ENCODE results near the gene DOCK1.
"Not testable (repeated sequence)": the region's sequence is repeated elsewhere in the genome, so short reads cannot be mapped to it uniquely, and the experiment has no call there.

DOCK1 gene

DNA sequence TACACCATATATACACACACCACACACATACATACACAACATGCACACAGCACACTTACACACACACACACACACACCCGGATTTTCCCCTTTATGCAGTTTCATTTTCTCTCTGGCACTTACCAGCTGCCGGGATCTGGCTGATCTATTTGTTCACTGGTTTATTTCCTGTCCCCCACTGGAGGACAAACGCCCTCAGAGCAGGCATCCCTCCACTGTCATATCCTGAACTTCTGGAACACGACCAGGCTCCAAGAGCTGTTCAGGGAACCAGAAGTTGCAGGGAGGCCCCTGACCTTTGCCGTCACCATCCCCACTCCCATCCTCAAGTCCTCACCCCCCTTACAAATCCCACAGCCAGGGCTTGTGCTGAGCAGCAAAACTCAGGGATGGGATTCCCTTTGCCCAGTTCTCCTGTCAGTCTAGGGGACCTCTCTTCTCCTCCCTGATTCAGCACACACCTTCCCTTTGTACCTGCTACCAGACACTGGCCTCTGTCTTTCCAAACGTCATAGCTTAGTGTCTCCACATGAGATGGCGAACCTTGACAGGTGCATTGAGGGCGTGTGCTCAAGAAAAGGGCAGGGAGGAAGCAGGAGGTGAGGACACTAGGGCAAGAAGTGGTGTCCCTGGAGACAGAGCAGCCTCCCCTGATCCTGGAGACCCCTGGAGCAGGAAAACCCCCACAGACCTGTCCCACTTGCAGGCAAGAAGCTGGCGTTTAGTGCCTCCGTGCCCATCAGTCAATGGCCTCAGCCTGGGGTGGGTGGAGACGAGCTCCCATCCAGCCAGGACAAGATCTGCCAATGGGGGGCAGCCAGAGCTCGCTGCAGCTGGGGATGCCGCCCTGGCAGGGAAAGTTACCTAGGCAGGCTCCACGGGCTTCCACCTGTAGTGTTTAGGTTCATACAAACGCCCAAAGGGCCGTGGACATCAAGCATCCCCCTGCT, 12.7 kb upstream of the DOCK1 start:
- Histone ChIP-seq H3K4me1 (no peaks in the 10 kb centered on the region), H3K4me3 (no peak overlapping the region), H3K36me3 (replicated peaks) (no peaks in the 10 kb centered on the region), H3K27me3 (ENCODE audit: low read depth) (no peaks in the 10 kb centered on the region), H3K9me3 (no peaks in the 10 kb centered on the region)
- in situ Hi-C loops (cut with MboI; ENCODE audit: low sequenced_read_pairs) = no loop called here
- no peak for DNase-seq (ENCODE audit: low spot score in 2 of 2)

DNA sequence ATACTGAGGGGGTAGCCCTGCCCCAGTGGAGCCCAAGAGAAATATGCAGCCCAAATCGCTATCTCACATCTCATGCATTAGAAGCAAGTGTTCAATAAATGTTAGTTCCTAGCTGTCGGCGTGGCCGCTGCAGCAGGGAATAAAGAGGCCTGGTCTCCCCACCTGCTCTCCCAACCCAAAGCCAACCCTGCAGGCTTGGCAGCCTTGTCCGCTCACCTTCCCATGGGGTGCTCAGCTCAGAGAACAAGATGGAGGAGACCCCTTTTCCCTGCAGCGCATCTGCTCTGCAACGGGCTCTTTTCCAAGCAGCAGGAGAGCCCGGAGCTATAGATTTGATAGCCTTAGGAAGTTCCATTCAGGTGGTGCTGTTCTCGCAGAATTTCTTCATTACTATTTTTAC, 12.0 kb upstream of the DOCK1 start:
- 0 out of 2 replicates have a peak, but pooled peaks cover 3% of the 10 kb centered on the region for H3K9me3 ChIP-seq
- H3K4me1 ChIP-seq = no peaks in the 10 kb centered on the region
- in situ Hi-C loops (cut with MboI; ENCODE audit: low sequenced_read_pairs) = no loop called here
- H3K27me3 ChIP-seq (ENCODE audit: low read depth) = no peaks in the 10 kb centered on the region
- no peak for DNase-seq (ENCODE audit: low spot score in 2 of 2)
- H3K4me3 ChIP-seq = no peak overlapping the region
- no peaks in the 10 kb centered on the region for H3K36me3 ChIP-seq (replicated peaks)

DNA sequence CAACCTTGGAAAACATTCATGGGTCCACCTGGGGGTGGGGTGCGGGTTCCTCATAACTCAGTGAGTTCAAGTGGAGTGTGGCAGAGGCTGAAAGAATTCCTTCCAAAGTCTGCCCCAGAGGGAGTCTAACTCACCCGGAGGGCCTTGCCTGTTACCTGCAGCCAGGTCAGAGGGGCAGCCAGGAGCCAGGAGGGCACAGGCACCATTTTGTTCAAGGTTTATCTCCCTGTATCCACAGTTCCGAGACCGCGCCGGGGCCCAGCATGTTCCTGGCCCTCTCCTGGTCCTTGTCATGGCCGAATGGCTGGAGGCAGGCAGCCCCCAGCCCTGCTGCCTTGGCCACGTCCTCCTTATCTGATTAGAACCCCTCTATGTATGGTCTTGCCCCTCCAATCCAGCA, 11.4 kb upstream of the DOCK1 start:
- in situ Hi-C loops (cut with MboI; ENCODE audit: low sequenced_read_pairs) = no loop called here

DNA sequence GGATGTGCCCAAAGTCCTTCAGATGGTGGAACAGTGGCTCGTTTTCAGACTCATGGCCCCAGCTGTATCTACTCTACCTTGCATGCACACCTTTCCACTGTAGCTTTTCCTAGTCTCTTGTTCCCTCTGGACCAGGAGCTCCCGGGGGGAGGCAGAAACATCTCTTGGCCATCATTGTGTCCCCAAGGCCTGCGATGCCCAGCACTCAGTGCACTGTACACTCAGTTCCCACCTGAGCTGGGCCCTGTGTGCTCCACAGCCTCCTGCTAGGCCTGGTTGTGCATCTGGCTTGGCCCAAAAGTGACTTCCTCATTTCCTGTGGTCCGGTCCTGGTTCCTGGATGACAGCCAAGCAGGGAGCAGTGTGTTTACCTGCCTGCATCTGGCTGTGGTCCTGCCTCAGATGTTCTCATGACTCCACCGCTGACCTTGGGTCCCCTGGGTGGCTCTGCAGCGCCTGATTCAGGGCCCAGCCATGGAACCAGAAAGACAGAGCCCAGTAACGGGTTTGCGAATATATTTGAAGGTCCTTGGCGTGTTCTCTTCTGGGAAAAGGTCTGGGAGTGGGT, 9.9 kb upstream of the DOCK1 start:
- H3K27me3 ChIP-seq (ENCODE audit: low read depth) = no peaks in the 10 kb centered on the region
- in situ Hi-C loops (cut with MboI; ENCODE audit: low sequenced_read_pairs) = no loop called here

More for the DNA sequence above, 11.4 kb upstream of the DOCK1 start:
- Histone ChIP-seq H3K27me3 (ENCODE audit: low read depth) (no peaks in the 10 kb centered on the region), H3K4me3 (no peak overlapping the region), H3K9me3 (0 out of 2 replicates have a peak, but pooled peaks cover 3% of the 10 kb centered on the region), H3K36me3 (replicated peaks) (no peaks in the 10 kb centered on the region), H3K4me1 (no peaks in the 10 kb centered on the region)
- DNase-seq (ENCODE audit: low spot score in 2 of 2) = no peak

DNA sequence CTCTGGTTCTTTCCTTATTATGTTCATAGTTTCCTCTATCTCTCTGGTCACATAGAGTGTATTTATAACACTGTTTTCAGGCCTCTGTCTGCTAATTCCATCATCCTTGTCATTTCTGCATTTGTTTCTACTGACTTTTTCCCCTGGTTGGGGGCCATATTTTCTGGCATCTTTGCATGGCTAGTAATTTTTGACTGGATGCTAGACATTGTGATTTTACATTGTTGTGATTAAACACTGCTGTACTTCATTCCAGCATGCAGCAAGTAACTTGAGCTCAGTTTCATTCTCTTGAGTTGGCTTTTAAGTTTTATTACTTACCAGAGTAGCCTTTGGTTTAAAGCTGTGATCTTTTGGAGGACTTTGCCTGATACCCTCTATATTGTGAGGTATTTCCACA, 6.8 kb upstream of the DOCK1 start:
- DNase-seq (ENCODE audit: low spot score in 2 of 2) = no peak
- in situ Hi-C loops (cut with MboI; ENCODE audit: low sequenced_read_pairs) = no loop called here
- no peaks in the 10 kb centered on the region for H3K4me1 ChIP-seq

More for the DNA sequence above, 9.9 kb upstream of the DOCK1 start:
- DNase-seq (ENCODE audit: low spot score in 2 of 2) = no peak
- no peaks in the 10 kb centered on the region for H3K4me1 ChIP-seq
- no peak overlapping the region for H3K4me3 ChIP-seq
- H3K9me3 ChIP-seq = 0 out of 2 replicates have a peak, but pooled peaks cover 3% of the 10 kb centered on the region
- no peaks in the 10 kb centered on the region for H3K36me3 ChIP-seq (replicated peaks)

DNA sequence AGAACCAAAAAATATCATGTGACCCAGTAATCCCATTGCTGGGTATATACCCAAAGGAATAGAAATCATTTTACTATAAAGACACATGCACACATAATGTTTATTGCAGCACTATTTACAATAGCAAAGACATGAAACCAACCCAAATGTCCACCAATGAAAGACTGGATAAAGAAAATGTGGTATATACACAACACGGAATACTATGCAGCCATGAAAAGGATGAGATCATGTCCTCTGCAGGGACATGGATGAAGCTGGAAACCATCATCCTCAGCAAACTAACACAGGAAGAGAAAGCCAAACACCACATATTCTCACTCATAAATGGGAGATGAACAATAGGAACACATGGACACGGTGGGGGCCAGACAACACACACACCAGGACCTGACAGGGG, 5.7 kb upstream of the DOCK1 start:
- H3K27me3 ChIP-seq (ENCODE audit: low read depth); H3K9me3 ChIP-seq; H3K36me3 ChIP-seq (replicated peaks); H3K4me3 ChIP-seq; DNase-seq (ENCODE audit: low spot score in 2 of 2); H3K4me1 ChIP-seq; in situ Hi-C loops (cut with MboI; ENCODE audit: low sequenced_read_pairs): not testable (repeated sequence)

More for the DNA sequence above, 6.8 kb upstream of the DOCK1 start:
- no peak overlapping the region for H3K4me3 ChIP-seq
- H3K27me3 ChIP-seq (ENCODE audit: low read depth) = no peaks in the 10 kb centered on the region
- H3K36me3 ChIP-seq (replicated peaks) = no peaks in the 10 kb centered on the region
- 0 out of 2 replicates have a peak, but pooled peaks cover 3% of the 10 kb centered on the region for H3K9me3 ChIP-seq

DNA sequence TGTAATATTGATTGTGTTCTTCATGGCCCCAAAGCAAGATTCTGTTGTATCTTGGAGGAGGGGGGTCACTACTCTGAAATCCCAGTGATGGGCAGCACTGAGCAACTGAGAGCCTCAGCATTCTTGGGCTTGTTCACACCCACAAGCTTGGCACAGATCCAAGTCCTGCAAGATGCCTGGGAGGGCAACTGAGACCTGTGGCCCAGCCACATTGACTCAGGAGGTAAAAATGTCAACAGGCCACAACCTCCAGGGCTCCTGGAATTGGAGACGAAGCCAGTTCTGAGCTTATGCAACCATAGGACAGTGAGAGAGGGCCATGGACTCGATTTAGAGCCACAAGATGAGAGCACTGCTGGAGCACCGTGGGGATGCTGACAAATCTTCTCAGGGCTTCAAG, 3.1 kb upstream of the DOCK1 start:
- H3K27me3 ChIP-seq (ENCODE audit: low read depth) = no peaks in the 10 kb centered on the region
- no peaks in the 10 kb centered on the region for H3K36me3 ChIP-seq (replicated peaks)
- 0 out of 2 replicates have a peak, but pooled peaks cover 3% of the 10 kb centered on the region for H3K9me3 ChIP-seq
- H3K4me1 ChIP-seq = peaks cover 10% of the 10 kb centered on the region
- DNase-seq (ENCODE audit: low spot score in 2 of 2) = peak in 1 of 2 experiments; percentile 42
- no peak overlapping the region for H3K4me3 ChIP-seq
- in situ Hi-C loops (cut with MboI; ENCODE audit: low sequenced_read_pairs) = no loop called here

DNA sequence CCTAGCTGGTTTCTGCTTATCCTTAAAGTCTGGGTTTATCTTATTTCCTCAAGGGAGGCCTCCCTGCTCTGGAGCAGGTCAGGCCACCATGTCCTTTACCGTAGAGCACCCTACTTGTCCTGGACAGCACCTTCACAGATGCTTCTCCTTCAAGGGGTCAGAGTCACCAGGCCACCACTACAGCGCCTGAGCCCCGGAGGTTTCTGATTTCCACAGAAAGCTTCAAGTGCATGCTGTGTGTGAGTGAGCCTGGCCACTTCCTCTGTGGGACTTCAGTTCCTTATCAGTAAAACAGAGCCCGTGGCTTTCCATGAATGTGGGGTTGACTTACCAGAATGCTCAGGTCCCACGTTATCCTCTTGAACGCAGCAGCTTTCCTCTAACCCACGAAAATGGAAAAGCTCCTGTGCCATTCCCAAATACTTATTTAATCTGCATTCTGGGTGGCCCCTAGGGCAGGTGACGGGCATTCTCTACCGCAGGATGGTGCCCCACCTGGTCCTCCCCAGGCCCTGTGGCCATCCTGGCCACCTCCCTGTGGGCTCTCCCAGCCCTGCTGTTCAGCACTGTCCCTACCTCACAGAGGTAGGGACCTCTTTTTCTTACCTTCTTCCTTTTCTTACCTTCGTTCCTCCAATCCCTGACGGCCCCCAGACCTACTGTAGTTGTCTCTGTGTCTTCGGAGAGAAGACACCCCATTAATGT, 1.4 kb upstream of the DOCK1 start:
- in situ Hi-C loops (cut with MboI; ENCODE audit: low sequenced_read_pairs) = no loop called here
- H3K4me1 ChIP-seq = peaks cover 10% of the 10 kb centered on the region
- DNase-seq (ENCODE audit: low spot score in 2 of 2) = no peak

DNA sequence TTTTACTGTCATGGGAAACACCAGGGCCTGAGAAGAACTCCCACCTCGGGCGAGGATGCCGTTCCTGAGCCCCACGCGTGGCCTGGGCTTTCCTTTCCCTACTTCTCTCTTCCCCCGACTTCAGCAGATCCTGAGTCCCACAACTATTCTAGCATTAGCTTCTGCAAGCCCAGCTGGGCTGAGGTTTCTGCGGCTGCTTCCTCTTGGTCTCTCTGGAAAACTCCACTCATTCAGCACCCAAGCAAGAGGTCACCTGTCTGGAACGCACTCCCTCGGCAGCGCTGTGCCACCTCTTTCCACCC, 761 bp upstream of the DOCK1 start:
- Histone ChIP-seq H3K27me3 (ENCODE audit: low read depth) (no peaks in the 10 kb centered on the region), H3K4me3 (peak overlapping the region; percentile 66), H3K36me3 (replicated peaks) (no peaks in the 10 kb centered on the region), H3K4me1 (peaks cover 10% of the 10 kb centered on the region), H3K9me3 (no peaks in the 10 kb centered on the region)
- no peak for DNase-seq (ENCODE audit: low spot score in 2 of 2)
- in situ Hi-C loops (cut with MboI; ENCODE audit: low sequenced_read_pairs) = no loop called here

More for the DNA sequence above, 1.4 kb upstream of the DOCK1 start:
- Histone ChIP-seq H3K36me3 (replicated peaks) (no peaks in the 10 kb centered on the region), H3K9me3 (no peaks in the 10 kb centered on the region), H3K27me3 (ENCODE audit: low read depth) (no peaks in the 10 kb centered on the region), H3K4me3 (peak overlapping the region; percentile 66; the same call in 1 of the 2 replicates)

DNA sequence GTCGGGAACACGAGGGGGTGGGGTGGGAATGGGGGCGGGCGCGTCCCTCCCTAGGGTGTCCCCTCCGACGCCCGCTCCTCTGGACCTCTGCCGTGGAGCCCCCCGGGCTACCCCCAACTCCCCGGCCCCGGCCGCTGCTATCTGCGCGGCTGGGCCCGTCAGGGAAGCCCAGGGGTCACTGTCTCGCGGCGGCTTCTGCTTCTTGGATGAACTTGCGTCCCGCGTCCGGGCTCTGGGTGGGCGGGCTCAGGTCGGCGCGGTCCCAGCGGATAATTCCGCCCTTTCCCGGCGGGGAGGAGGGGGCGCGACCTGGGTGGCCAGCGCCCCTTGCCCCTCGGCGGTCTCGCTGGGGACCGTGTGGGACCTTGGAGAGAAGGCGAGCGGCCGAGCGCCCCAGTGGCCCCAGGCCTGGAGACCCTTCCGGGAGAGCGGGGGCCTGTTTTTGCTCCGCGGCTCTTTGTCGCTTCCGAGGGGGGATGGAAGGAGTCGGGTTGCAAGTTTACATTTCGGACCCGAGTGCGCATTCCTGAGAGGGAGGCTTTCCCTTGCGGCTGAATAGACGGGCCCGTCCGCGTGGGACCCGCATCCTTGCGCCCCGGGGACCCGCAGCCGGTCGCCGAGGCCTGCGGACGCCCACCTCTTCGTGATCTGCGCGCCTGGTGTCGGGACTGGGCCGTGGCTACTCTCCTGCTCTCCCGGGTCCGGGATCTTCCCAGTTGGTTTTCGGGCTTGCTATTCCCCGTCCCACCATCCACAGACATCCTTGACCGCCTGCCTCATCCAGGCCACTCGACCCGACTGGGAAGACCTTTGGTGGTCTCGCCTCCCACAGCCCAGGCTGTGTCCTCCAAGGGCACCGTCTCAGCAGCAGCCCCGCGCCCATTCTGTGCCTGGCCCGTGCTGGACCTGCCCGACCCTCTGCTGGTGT, 812 bp downstream of the DOCK1 start:
- Histone ChIP-seq H3K36me3 (replicated peaks) (no peaks in the 10 kb centered on the region), H3K4me1 (peaks cover 10% of the 10 kb centered on the region), H3K4me3 (peak overlapping the region; percentile 66), H3K9me3 (no peaks in the 10 kb centered on the region), H3K27me3 (ENCODE audit: low read depth) (no peaks in the 10 kb centered on the region)
- DNase-seq (ENCODE audit: low spot score in 2 of 2) = peak in 1 of 2 experiments; percentile 66
- in situ Hi-C loops (cut with MboI; ENCODE audit: low sequenced_read_pairs) = no loop called here

DNA sequence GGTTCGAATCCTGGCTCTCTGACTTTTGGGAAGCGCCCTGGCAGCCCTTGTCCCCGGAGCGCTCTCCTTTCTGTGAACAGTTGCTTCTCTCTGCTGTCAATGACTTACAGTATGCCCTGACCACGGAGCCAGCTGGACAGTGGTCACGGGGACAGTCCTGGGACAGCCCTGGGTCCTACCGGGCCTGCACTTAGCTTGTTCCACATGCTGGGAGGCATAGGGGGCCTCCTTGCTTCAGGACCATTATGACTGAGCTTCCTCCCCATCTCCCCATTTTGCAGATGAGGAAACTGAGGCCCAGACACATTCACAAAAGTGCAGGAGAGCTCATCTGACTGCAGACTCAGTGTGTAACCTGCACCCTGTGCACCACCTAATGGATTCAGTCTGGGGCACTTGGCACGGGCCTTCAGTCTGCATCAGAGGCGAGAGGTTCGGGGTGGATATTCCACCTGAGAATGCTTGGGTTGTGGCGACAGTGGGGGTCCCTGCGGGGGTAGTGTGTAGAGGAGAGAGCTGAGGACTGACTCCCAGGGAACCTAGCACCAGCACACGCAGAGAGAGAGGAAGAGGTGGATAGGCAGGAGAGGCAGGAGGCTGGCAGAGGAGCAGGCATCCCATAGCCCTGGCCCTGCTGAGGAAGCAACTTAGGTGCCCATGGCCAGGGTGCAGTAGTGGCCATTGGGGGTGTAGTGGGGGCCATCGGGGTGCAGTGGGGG, 1.6 kb downstream of the DOCK1 start:
- in situ Hi-C loops (cut with MboI; ENCODE audit: low sequenced_read_pairs) = no loop called here
- DNase-seq (ENCODE audit: low spot score in 2 of 2) = no peak
- Histone ChIP-seq H3K4me3 (peak overlapping the region; percentile 66; the same call in 1 of the 2 replicates), H3K27me3 (ENCODE audit: low read depth) (no peaks in the 10 kb centered on the region), H3K36me3 (replicated peaks) (no peaks in the 10 kb centered on the region), H3K9me3 (no peaks in the 10 kb centered on the region), H3K4me1 (peaks cover 10% of the 10 kb centered on the region)

DNA sequence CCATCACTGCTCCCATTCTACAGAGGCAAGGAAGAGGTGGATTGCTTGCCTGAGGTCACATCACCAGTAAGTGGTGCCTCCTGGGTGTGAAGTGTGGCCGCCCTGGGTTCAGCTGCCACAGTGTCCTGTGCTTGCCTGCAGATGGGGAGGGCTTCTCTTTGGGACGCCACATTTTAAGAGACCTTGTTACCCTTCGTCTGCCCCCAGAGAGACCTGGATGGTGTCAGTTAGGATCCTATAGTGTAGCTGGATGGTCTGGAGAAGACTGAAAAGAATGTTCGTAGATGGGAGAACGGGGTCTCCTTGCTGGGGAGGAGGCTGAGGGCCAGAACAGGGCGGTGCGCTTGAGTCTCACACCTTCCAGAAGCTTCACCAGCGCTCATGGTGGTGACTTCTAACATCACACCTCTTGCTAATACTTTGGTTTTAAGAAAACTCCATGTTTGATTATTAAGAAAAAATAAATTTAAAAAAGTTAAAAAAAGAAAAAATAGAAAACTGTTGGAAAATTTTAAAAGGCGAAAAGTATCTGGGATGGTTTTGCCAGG, 2.3 kb downstream of the DOCK1 start:
- H3K27me3 ChIP-seq (ENCODE audit: low read depth) = no peaks in the 10 kb centered on the region
- DNase-seq (ENCODE audit: low spot score in 2 of 2) = no peak
- no peaks in the 10 kb centered on the region for H3K9me3 ChIP-seq
- in situ Hi-C loops (cut with MboI; ENCODE audit: low sequenced_read_pairs) = no loop called here
- peaks cover 10% of the 10 kb centered on the region for H3K4me1 ChIP-seq
- H3K36me3 ChIP-seq (replicated peaks) = no peaks in the 10 kb centered on the region
- H3K4me3 ChIP-seq = no peak overlapping the region

All from HAP-1 (cell line).